Stomach (tissue), 9 donors: ENCODE data around the gene TMEM258. TPM values are rescaled to one million over a fixed set of nuclear protein-coding genes. Genes with fewer than 3 reads are reported as not detected.
A peak's percentile ranks its signal among the peaks of the same experiment; 100 is the strongest.

Experiments
- DNase-seq, 2 donors: peaks; one replicate each; pipeline versions ENCODE4 v3.0.0 to v3.0.0-alpha.2; 2013 to 2019
- H3K27ac ChIP-seq, 5 donors: fragments of 200-600 bp in 4 of 5; sonication (generic) in 4 of 5; one replicate each; pipeline ENCODE4 v1.5.1; 2013 to 2019; ENCODE audit warnings: mild to moderate bottlenecking in 1 of 5, moderate library complexity in 1 of 5
- H3K27me3 ChIP-seq, 3 donors: fragments of 200-600 bp; sonication (generic); one replicate each; pipeline ENCODE4 v1.5.1; 2017 to 2019; ENCODE audit warnings: mixed run types in 1 of 3
- H3K36me3 ChIP-seq, 4 donors: fragments of 200-600 bp; sonication (generic); 1 replicate in 3 of 4; 2 replicates in 1 of 4; pipeline ENCODE4 v1.5.1; 2016 to 2019
- H3K4me1 ChIP-seq, 4 donors: fragments of 200-600 bp; sonication (generic); one replicate each; pipeline ENCODE4 v1.5.1; 2016 to 2019
- H3K4me3 ChIP-seq, 4 donors: fragments of 200-600 bp; sonication (generic) in 3 of 4; one replicate each; pipeline ENCODE4 v1.5.1; 2016 to 2019; ENCODE audit warnings: mild to moderate bottlenecking in 1 of 4
- H3K9me3 ChIP-seq, 4 donors: fragments of 200-600 bp; sonication (generic); one replicate each; pipeline ENCODE4 v1.5.1; 2016 to 2019
- CTCF ChIP-seq, 7 experiments: fragments of 450-650 bp in 4 of 7; fragments of 200-600 bp in 3 of 7; sonication (generic) in 3 of 7; IDR thresholded peaks; one replicate each; pipeline ENCODE4 v1.5.1; 2016 to 2019; ENCODE audit warnings: antibody characterized with exemption in 7 of 7, control low read depth in 2 of 7, mild to moderate bottlenecking in 1 of 7
- EP300 ChIP-seq: sonication (generic); formaldehyde crosslinking; IDR thresholded peaks from one replicate; pipeline ENCODE4 v1.6.1; 2017; ENCODE audit warnings: antibody characterized with exemption
- POLR2A ChIP-seq, 4 donors: fragments of 450-650 bp; IDR thresholded peaks; one replicate each; pipeline ENCODE4 v1.6.1; 2016; ENCODE audit warnings: antibody characterized with exemption in 4 of 4, control low read depth in 2 of 4, mild to moderate bottlenecking in 1 of 4, moderate library complexity in 1 of 4
- POLR2AphosphoS5 ChIP-seq, 3 donors: sonication (generic); formaldehyde crosslinking; IDR thresholded peaks; one replicate each; pipeline ENCODE4 v1.6.1; 2016; ENCODE audit warnings: antibody characterized with exemption in 3 of 3
- WGBS, 5 donors: extraction: QIAGEN DNeasy Blood & Tissue Kit in 3 of 5; methylation state at CpG; one replicate each; pipeline versions ENCODE4 v1.1.5 to v1.1.7; 2013 to 2018; 5-methylcytosine and 5-hydroxymethylcytosine counted together
- intact Hi-C: fragments of 100-400 bp; cut with DNase I; formaldehyde crosslinking; loops from one replicate; pipeline ENCODE4 v1.15.1; 2023; ENCODE audit warnings: low total_unique reads
- polyA plus RNA-seq, 3 donors: library from polyadenylated mRNA; stranded (reverse); fragments of 200-250 nt; gene quantifications; one replicate each; pipeline ENCODE4 v1.2.3, GENCODE V29; 2013
- total RNA-seq, 5 donors: library from RNA; depleted of rRNA; stranded (reverse); fragments of >200 nt; gene quantifications; one replicate each; pipeline versions ENCODE4 v1.1.0 to v1.2.3, GENCODE V29; 2014 to 2016
- donor health status: healthy with polysubstance abuse.
- donor health status: Bipolar disorder and iron deficiency.
- donor health status: healthy.

Gene TMEM258
- total and polyA plus RNA-seq, 8 donors, result 24.1 to 274 (median 50.3) TPM; not detected in 1

- Histone ChIP-seq H3K27me3 (peaks cover 0 to 28% (median 5%) of the 10 kb centered on the region in 3 donors), H3K4me1 (peaks cover 14 to 66% (median 33%) of the 10 kb centered on the region in 4 donors), H3K9me3 (no peaks in the 10 kb centered on the region), H3K4me3 (peak overlapping the region; percentile 49 to 70 (median 60)), H3K27ac (peak overlapping the region; percentile 59 to 85 (median 69)), H3K36me3 (no peaks in the 10 kb centered on the region)
- 0 to 16% (median 1%) methylated on average over 4 to 55 of the region's 55 CpGs for WGBS, 5 donors
- TF ChIP-seq CTCF (IDR thresholded peaks at IDR 0.05) (peak in 2 of 7 experiments; percentile 2 to 34), POLR2A (IDR thresholded peaks at IDR 0.05) (no peak)
- DNase-seq, result peak in 1 of 2 donors; percentile 74
- intact Hi-C loops, result no loop called here
Measured at GRCh38 chr11:61828629-61829407, 36.4 kb upstream of the TMEM258 start.

- intact Hi-C loops, result no loop called here
- Histone ChIP-seq H3K27me3 (peaks cover 0 to 28% (median 5%) of the 10 kb centered on the region in 3 donors), H3K27ac (peak overlapping the region; percentile 59 to 85 (median 69)), H3K4me3 (peak overlapping the region; percentile 49 to 70 (median 60)), H3K9me3 (no peaks in the 10 kb centered on the region), H3K4me1 (peaks cover 14 to 62% (median 33%) of the 10 kb centered on the region in 4 donors), H3K36me3 (no peaks in the 10 kb centered on the region)
- no peak for DNase-seq
- TF ChIP-seq POLR2AphosphoS5 (IDR thresholded peaks at IDR 0.05) (no peak), POLR2A (IDR thresholded peaks at IDR 0.05) (no peak), CTCF (IDR thresholded peaks at IDR 0.05) (no peak)
- WGBS, 5 donors, result 0 to 2% (median 1%) methylated on average over 8 to 16 of the region's 16 CpGs
Measured at GRCh38 chr11:61828379-61828628, 35.9 kb upstream of the TMEM258 start.

DNA sequence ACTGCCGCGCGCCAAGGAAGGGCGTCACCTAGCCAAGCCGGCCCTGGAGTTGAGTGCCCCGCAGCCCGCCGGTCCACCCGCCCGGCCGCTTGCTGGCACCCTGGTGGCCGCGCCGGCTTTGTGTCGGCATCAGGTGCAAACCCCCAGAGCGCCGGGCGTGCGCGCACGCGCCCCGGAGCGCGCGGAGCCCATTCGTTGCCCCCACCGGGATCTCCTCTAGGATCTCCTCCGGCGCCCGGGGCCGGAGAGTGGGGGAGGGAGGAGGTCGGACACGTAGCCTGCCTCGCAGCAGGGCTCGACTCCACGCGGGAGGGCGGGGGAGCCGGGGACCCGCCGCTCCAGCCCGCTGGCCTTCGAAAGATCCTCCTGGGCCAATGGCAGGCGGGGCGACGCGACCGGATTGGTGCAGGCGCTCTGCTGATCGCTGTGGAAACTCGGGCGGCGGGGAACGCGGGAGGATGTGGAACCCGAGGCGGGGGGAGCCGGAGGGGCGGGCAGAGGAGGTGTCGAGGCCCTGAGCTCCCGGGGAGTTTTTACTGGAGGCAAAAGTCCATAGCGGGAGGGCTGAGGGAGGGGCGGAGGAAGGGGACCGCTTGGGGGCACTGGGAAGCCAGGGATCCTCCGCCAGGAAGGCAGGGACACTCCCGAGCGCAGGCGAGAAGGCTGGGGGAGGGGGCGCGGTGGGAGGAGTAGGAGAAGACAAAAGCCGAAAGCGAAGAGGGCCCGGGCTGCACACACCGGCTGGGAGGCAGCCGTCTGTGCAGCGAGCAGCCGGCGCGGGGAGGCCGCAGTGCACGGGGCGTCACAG is 35.4 kb upstream of the TMEM258 start, which contains the start of gene FADS2:
TSS of gene FADS2 (plus strand) at position 730 of the 808 bp plus-strand sequence. CDS start 91 bp downstream, outside the sequence.
- no peak for TF ChIP-seq POLR2A (IDR thresholded peaks at IDR 0.05)
- TF ChIP-seq EP300, result no peak
- TF ChIP-seq POLR2AphosphoS5 (IDR thresholded peaks at IDR 0.05), result peak in 2 of 3 donors; percentile 10 to 47
- TF ChIP-seq CTCF (IDR thresholded peaks at IDR 0.05), result no peak
- peaks cover 14 to 57% (median 32%) of the 10 kb centered on the region in 4 donors for H3K4me1 ChIP-seq
- WGBS, 5 donors, result 0 to 1% (median 1%) methylated on average over 47 to 83 of the region's 83 CpGs
- peaks cover 0 to 28% (median 5%) of the 10 kb centered on the region in 3 donors for H3K27me3 ChIP-seq
- peak; percentile 57 to 96 for DNase-seq
- H3K27ac ChIP-seq, result peak within 1 kb of the TSS; percentile 59 to 85 (median 69)
- no peaks in the 10 kb centered on the region for H3K9me3 ChIP-seq
- peak within 1 kb of the TSS; percentile 49 to 70 (median 60) for H3K4me3 ChIP-seq
- H3K36me3 ChIP-seq, result no peaks in the 10 kb centered on the region
- intact Hi-C loops, result no loop called here

- WGBS, 5 donors, result 20 to 40% (median 26%) methylated on average over 20 to 23 of the region's 23 CpGs
- intact Hi-C loops, result no loop called here
- H3K4me3 ChIP-seq, result peak overlapping the region; percentile 49 to 70 (median 60)
- no peaks in the 10 kb centered on the region for H3K9me3 ChIP-seq
- TF ChIP-seq EP300 (no peak), POLR2A (IDR thresholded peaks at IDR 0.05) (no peak), CTCF (IDR thresholded peaks at IDR 0.05) (no peak), POLR2AphosphoS5 (IDR thresholded peaks at IDR 0.05) (no peak)
- no peak for DNase-seq
- peak overlapping the region; percentile 59 to 85 (median 69) for H3K27ac ChIP-seq
- H3K36me3 ChIP-seq, result no peaks in the 10 kb centered on the region
- peaks cover 14 to 50% (median 29%) of the 10 kb centered on the region in 4 donors for H3K4me1 ChIP-seq
- H3K27me3 ChIP-seq, result peaks cover 0 to 28% (median 5%) of the 10 kb centered on the region in 3 donors
Measured at GRCh38 chr11:61826930-61827570, 34.7 kb upstream of the TMEM258 start.
